ENCODE measurements around the gene PRKAG2. TPM values are rescaled to one million over a fixed set of nuclear protein-coding genes. Genes with fewer than 3 reads are reported as not detected.
A peak's percentile ranks its signal among the peaks of the same experiment; 100 is the strongest.

The PRKAG2 gene
- total and polyA plus RNA-seq, 2 of the 8 experiments (the other 6 are each of a cell fraction or from before 2014, with no cell fraction given) = 7.5 to 18.1 TPM

DNA sequence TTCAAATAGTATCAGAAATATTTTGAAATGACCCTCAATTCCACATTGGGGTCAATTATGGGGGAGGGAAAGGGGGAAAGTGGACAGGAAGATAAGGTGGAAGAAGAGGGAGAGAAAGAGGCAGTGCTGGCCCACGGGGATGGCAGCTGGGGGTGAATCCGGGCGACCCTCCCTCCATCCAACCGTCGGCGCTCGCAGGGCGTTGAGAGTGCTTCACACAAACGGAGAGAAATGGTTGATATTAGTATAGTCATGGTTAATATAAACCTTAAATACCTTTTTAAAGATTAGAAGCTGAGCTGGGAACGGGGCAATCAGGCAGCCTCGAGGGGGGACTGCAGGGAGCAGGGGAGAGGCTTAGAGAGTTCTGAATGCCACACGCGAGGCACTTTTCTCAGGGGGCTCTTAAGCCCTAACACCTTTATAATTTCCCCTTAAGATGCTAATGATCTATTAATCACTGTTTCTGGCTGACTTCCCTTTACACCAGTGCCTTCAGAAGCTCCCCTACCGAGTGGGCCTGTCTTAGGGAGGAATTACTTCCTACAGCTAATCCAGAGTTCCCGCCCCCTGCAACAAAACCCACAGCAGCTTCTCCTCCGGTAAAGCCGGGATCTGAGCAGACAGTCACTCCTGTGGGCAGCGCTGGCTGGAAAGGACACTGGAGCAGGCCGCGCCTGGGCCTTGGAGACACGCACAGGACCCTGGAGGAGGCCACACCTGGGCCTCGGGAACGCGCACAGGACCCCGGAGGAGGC lies 39.5 kb downstream of the PRKAG2 start:
- POLR2A ChIA-PET (ENCODE audit: partially characterized antibody) = interaction anchor here (1.7 kb wide), 1 partner anchor 12 kb away, joined by 3 read pairs; no protein-coding TSS in a partner anchor
- H3K9ac ChIP-seq (replicated peaks in 1 of 4; ENCODE audit: extremely low read depth in 1 of 4, low read depth in 3 of 4, low read length in 3 of 4) = no peak overlapping the region
- H3K14ac ChIP-seq (ENCODE audit: insufficient read length) = no peak overlapping the region
- no peak overlapping the region for H3K4me3 ChIP-seq (ENCODE audit: extremely low read depth in 1 of 4, insufficient read depth in 2 of 4, low read depth in 3 of 4, low read length in 4 of 4)
- peaks cover 14% of the 10 kb centered on the region; the same call in 1 of the 2 replicates for H3K23me2 ChIP-seq (ENCODE audit: low read depth, low read length)
- H3K9me3 ChIP-seq (ENCODE audit: insufficient read depth in 2 of 2, low read depth in 1 of 2, low read length in 1 of 2) = no peaks in the 10 kb centered on the region
- CTCF ChIA-PET (ENCODE audit: partially characterized antibody) = interaction anchor here (0.8 to 3.0 kb wide), 5 partner anchors 9 to 151 kb away, joined by 3 to 14 read pairs (median 3); no protein-coding TSS in a partner anchor
- no peak overlapping the region for H2BK12ac ChIP-seq (ENCODE audit: low read depth, low read length)
- H2AK5ac ChIP-seq (ENCODE audit: low read depth, low read length) = no peak overlapping the region
- H2BK5ac ChIP-seq (ENCODE audit: low read depth, low read length) = no peak overlapping the region
- H3K27me3 ChIP-seq (replicated peaks in 1 of 4; ENCODE audit: control insufficient read depth in 3 of 4, extremely low read depth in 1 of 4, insufficient read depth in 3 of 4, low read length in 3 of 4) = no peaks in the 10 kb centered on the region
- H3K4me2 ChIP-seq (ENCODE audit: insufficient read depth in 1 of 2, low read depth in 2 of 2, low read length in 2 of 2) = 0 out of 4 replicates have a peak overlapping the region, but pooled peaks of 1 of the 2 experiments have one; percentile 6
- no peak overlapping the region for H2BK15ac ChIP-seq (ENCODE audit: low read length)
- no peak overlapping the region; the same call in 1 of the 2 replicates for H3K18ac ChIP-seq (ENCODE audit: extremely low read depth, low read length)
- no peak overlapping the region; the same call in 1 of the 2 replicates for H2AFZ ChIP-seq (ENCODE audit: low read length)
- H3K79me2 ChIP-seq (ENCODE audit: control insufficient read depth in 1 of 2, insufficient read depth in 2 of 2, low read length in 2 of 2) = no peaks in the 10 kb centered on the region
- H3K23ac ChIP-seq (ENCODE audit: insufficient read length) = no peak overlapping the region
- DNase-seq (ENCODE audit: low read depth in 1 of 2, low spot score in 2 of 2) (no peak), FAIRE-seq (no peak)
- no peak overlapping the region for H3K27ac ChIP-seq (ENCODE audit: low read depth, low read length)
- no peak overlapping the region for H3K4ac ChIP-seq (replicated peaks; ENCODE audit: insufficient read length, low read depth, low read length)
- H2BK20ac ChIP-seq (ENCODE audit: low read length) = no peak overlapping the region
- WGBS, 2 experiments (ENCODE audit: extremely low coverage in 1 of 2, insufficient coverage in 1 of 2, insufficient read length in 1 of 2, insufficient replicate concordance in 2 of 2, low coverage in 1 of 2, low lambda C conversion rate in 2 of 2, missing lambda C conversion rate in 1 of 2) = 73% methylated on average over 25 of the region's 25 CpGs; no CpG with 5 or more reads in 1 of the 2 experiments
- no peak overlapping the region for H4K5ac ChIP-seq (ENCODE audit: insufficient read length, low read depth, low read length)
- no peaks in the 10 kb centered on the region for H3K36me3 ChIP-seq (ENCODE audit: control insufficient read depth in 2 of 4, insufficient read depth in 4 of 4, low read length in 3 of 4)
- H4K8ac ChIP-seq (ENCODE audit: extremely low read depth, insufficient read depth, low read length) = no peak overlapping the region
- H2BK120ac ChIP-seq (replicated peaks; ENCODE audit: low read depth, low read length) = no peak overlapping the region
- no peaks in the 10 kb centered on the region for H3K79me1 ChIP-seq (ENCODE audit: low read depth, low read length)
- no peak overlapping the region for H4K91ac ChIP-seq (replicated peaks; ENCODE audit: insufficient read length, low read length)
- no peak overlapping the region for H3K56ac ChIP-seq (replicated peaks; ENCODE audit: insufficient read length, low read depth, low read length)
- H3K4me1 ChIP-seq (replicated peaks in 1 of 4; ENCODE audit: control insufficient read depth in 3 of 4, insufficient read depth in 4 of 4, low read length in 3 of 4) = peaks cover 0 to 18% (median 4%) of the 10 kb centered on the region in 4 experiments; a peak in 4 of 7 replicates
- H4K20me1 ChIP-seq (replicated peaks in 1 of 2; ENCODE audit: control insufficient read depth in 1 of 2, insufficient read depth in 2 of 2, low read length in 2 of 2) = no peaks in the 10 kb centered on the region
- TF ChIP-seq PHF8 (conservative IDR thresholded peaks at IDR 0.05; ENCODE audit: low read depth, low read length) = no peak
- TF ChIP-seq CHD2 (IDR thresholded peaks at IDR 0.05; ENCODE audit: low read length) = no peak
- TF ChIP-seq NRF1 (IDR thresholded peaks at IDR 0.05; ENCODE audit: low read depth, low read length) = no peak
- no peak for TF ChIP-seq JUN (IDR thresholded peaks at IDR 0.05; ENCODE audit: low read depth, low read length)
- no peak for TF ChIP-seq CBX5 (IDR thresholded peaks at IDR 0.05; ENCODE audit: low read depth, low read length)
- no peak for TF ChIP-seq SRF (IDR thresholded peaks at IDR 0.05; ENCODE audit: low read depth, low read length)
- TF ChIP-seq EZH2 (IDR thresholded peaks at IDR 0.05; ENCODE audit: low read depth, low read length, severe bottlenecking) = no peak
- TF ChIP-seq TAF7 (optimal IDR thresholded peaks at IDR 0.05; ENCODE audit: borderline replicate concordance, low read depth, low read length) = no peak
- TF ChIP-seq FOSL1 (IDR thresholded peaks at IDR 0.05; ENCODE audit: insufficient read depth, low read depth, low read length) = no peak
- TF ChIP-seq, protein P1, sequence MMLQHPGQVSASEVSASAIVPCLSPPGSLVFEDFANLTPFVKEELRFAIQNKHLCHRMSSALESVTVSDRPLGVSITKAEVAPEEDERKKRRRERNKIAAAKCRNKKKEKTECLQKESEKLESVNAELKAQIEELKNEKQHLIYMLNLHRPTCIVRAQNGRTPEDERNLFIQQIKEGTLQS (IDR thresholded peaks at IDR 0.05; ENCODE audit: insufficient read depth, low read depth, low read length) = no peak
- no peak for TF ChIP-seq MAFK (IDR thresholded peaks at IDR 0.05; ENCODE audit: low read depth, low read length)
- no peak for TF ChIP-seq GTF2F1 (IDR thresholded peaks at IDR 0.05; ENCODE audit: borderline replicate concordance, low read depth, low read length)

Data from H1 (cell line).